H9 (cell line): Measurements from ENCODE around the gene RNF157. TPM values are rescaled to one million over a fixed set of nuclear protein-coding genes. Genes with fewer than 3 reads are reported as not detected.

Experiments
- DNase-seq: peaks from one replicate; pipeline ENCODE4 v3.0.0-alpha.2; 2017
- H2AFZ ChIP-seq: one replicate; pipeline ENCODE4 v1.6.1; 2013; ENCODE audit warnings: mild to moderate bottlenecking, low read length, control low read depth, moderate library complexity
- H2AK5ac ChIP-seq: 2 replicates; pipeline ENCODE4 v1.6.1; 2013; ENCODE audit warnings: low read length, control low read depth, mixed read lengths; ENCODE audit not compliant: insufficient read length
- H2BK120ac ChIP-seq: one replicate; pipeline ENCODE4 v1.6.1; 2013; ENCODE audit warnings: low read depth, mild to moderate bottlenecking, low read length, control low read depth, inconsistent platforms; ENCODE audit not compliant: poor library complexity, severe bottlenecking
- H2BK12ac ChIP-seq: 2 replicates; pipeline ENCODE4 v1.6.1; 2013; ENCODE audit warnings: low read length, control low read depth, mixed read lengths, low read depth; ENCODE audit not compliant: insufficient read length
- H2BK15ac ChIP-seq: 2 replicates; pipeline ENCODE4 v1.6.1; 2013; ENCODE audit warnings: low read depth, low read length, control low read depth
- H2BK20ac ChIP-seq: one replicate; pipeline ENCODE4 v1.6.1; 2013; ENCODE audit warnings: low read depth, mild to moderate bottlenecking, low read length, control low read depth, inconsistent platforms; ENCODE audit not compliant: poor library complexity, severe bottlenecking
- H2BK5ac ChIP-seq: 2 replicates; pipeline ENCODE4 v1.6.1; 2013; ENCODE audit warnings: low read length, control low read depth, mixed read lengths; ENCODE audit not compliant: insufficient read length
- H3K14ac ChIP-seq: 2 replicates; pipeline ENCODE4 v1.6.1; 2013; ENCODE audit warnings: low read length, control low read depth; ENCODE audit not compliant: insufficient read depth
- H3K18ac ChIP-seq: 2 replicates; pipeline ENCODE4 v1.6.1; 2013; ENCODE audit warnings: low read depth, mild to moderate bottlenecking, mixed read lengths, low read length, control low read depth; ENCODE audit not compliant: insufficient read length
- H3K23ac ChIP-seq: 2 replicates; pipeline ENCODE4 v1.6.1; 2013; ENCODE audit warnings: low read length, control low read depth, mixed read lengths, low read depth; ENCODE audit not compliant: insufficient read length
- H3K23me2 ChIP-seq: 2 replicates; pipeline ENCODE4 v1.6.1; 2013; ENCODE audit warnings: low read depth, mild to moderate bottlenecking, mixed read lengths, low read length, control low read depth; ENCODE audit not compliant: insufficient read length, poor library complexity, severe bottlenecking
- H3K27ac ChIP-seq: 2 replicates; pipeline ENCODE4 v1.5.1; 2013; ENCODE audit warnings: low read length, control low read depth, mixed read lengths, low read depth; ENCODE audit not compliant: insufficient read length
- H3K27me3 ChIP-seq: 2 replicates; pipeline ENCODE4 v1.6.1; 2013; ENCODE audit warnings: low read length, control low read depth, inconsistent platforms; ENCODE audit not compliant: insufficient read depth
- H3K4ac ChIP-seq: 2 replicates; pipeline ENCODE4 v1.6.1; 2013; ENCODE audit warnings: low read depth, mild to moderate bottlenecking, control low read depth, inconsistent platforms, low read length, moderate library complexity
- H3K4me1 ChIP-seq: 2 replicates; pipeline ENCODE4 v1.6.1; 2013; ENCODE audit warnings: low read length, control low read depth, inconsistent platforms; ENCODE audit not compliant: insufficient read depth
- H3K4me2 ChIP-seq: 2 replicates; pipeline ENCODE4 v1.6.1; 2013; ENCODE audit warnings: low read length, control low read depth, mixed read lengths; ENCODE audit not compliant: insufficient read length, insufficient read depth
- H3K56ac ChIP-seq: 2 replicates; pipeline ENCODE4 v1.6.1; 2013; ENCODE audit warnings: low read depth, mild to moderate bottlenecking, mixed read lengths, low read length, control low read depth; ENCODE audit not compliant: insufficient read length
- H3K79me1 ChIP-seq: 2 replicates; pipeline ENCODE4 v1.6.1; 2013; ENCODE audit warnings: low read depth, mild to moderate bottlenecking, moderate library complexity, low read length, control low read depth, inconsistent platforms; ENCODE audit not compliant: insufficient read depth, poor library complexity, severe bottlenecking
- H3K79me2 ChIP-seq: 2 replicates; pipeline ENCODE4 v1.6.1; 2013; ENCODE audit warnings: low read length, control low read depth, inconsistent platforms; ENCODE audit not compliant: insufficient read depth
- H3K9ac ChIP-seq: 2 replicates; pipeline ENCODE4 v1.6.1; 2013; ENCODE audit warnings: low read length, control low read depth, mixed read lengths; ENCODE audit not compliant: insufficient read length; ENCODE audit errors: extremely low read depth
- H3K9me3 ChIP-seq: one replicate; pipeline ENCODE4 v1.6.1; 2013; ENCODE audit warnings: low read depth, low read length, inconsistent platforms; ENCODE audit not compliant: control insufficient read depth
- H3T11ph ChIP-seq: one replicate; pipeline ENCODE4 v1.6.1; 2013; ENCODE audit warnings: mild to moderate bottlenecking, low read length, control low read depth, inconsistent platforms
- H4K20me1 ChIP-seq: one replicate; pipeline ENCODE4 v1.6.1; 2013; ENCODE audit not compliant: control insufficient read depth, insufficient read length, insufficient read depth
- H4K5ac ChIP-seq: 2 replicates; pipeline ENCODE4 v1.6.1; 2013; ENCODE audit warnings: low read depth, mild to moderate bottlenecking, mixed read lengths, low read length, control low read depth; ENCODE audit not compliant: insufficient read length
- H4K8ac ChIP-seq: replicated peaks from 2 replicates; pipeline ENCODE4 v1.6.1; 2013; ENCODE audit warnings: low read length, control low read depth, mixed read lengths, low read depth; ENCODE audit not compliant: insufficient read length
- H4K91ac ChIP-seq: 2 replicates; pipeline ENCODE4 v1.6.1; 2013; ENCODE audit warnings: low read depth, mild to moderate bottlenecking, moderate library complexity, mixed read lengths, low read length, control low read depth; ENCODE audit not compliant: insufficient read length
- H3K27ac Mint-ChIP-seq, 3 experiments: 2 replicates in 2 of 3; 3 replicates in 1 of 3; pipeline ENCODE4 v1.8.0; 2020 to 2021; ENCODE audit warnings: mixed read lengths in 3 of 3, mild to moderate bottlenecking in 1 of 3, moderate library complexity in 1 of 3
- H3K27me3 Mint-ChIP-seq: 2 replicates; pipeline ENCODE4 v1.8.0; 2021; ENCODE audit warnings: low read depth, mild to moderate bottlenecking, moderate library complexity, mixed read lengths
- H3K36me3 Mint-ChIP-seq, 3 experiments: 2 replicates in 2 of 3; 3 replicates in 1 of 3; pipeline ENCODE4 v1.8.0; 2020 to 2021; ENCODE audit warnings: low read depth in 3 of 3, mixed read lengths in 3 of 3; ENCODE audit not compliant: insufficient read depth in 1 of 3
- H3K4me1 Mint-ChIP-seq, 2 experiments: 2 replicates each; pipeline ENCODE4 v1.8.0; 2020; ENCODE audit warnings: mixed read lengths in 2 of 2
- H3K4me3 Mint-ChIP-seq, 2 experiments: 2 replicates in 1 of 2; 3 replicates in 1 of 2; pipeline ENCODE4 v1.8.0; 2020 to 2021; ENCODE audit warnings: mild to moderate bottlenecking in 2 of 2, mixed read lengths in 2 of 2, moderate library complexity in 1 of 2
- H3K9me3 Mint-ChIP-seq, 2 experiments: 2 replicates in 1 of 2; 3 replicates in 1 of 2; pipeline ENCODE4 v1.8.0; 2020; ENCODE audit warnings: mild to moderate bottlenecking in 2 of 2, mixed read lengths in 2 of 2, moderate library complexity in 1 of 2
- WGBS: extraction: QIAGEN DNeasy Blood & Tissue Kit; methylation state at CpG from one replicate; pipeline ENCODE4 v1.1.7; 2013; ENCODE audit warnings: missing lambda C conversion rate, low lambda C conversion rate, mixed read lengths; ENCODE audit not compliant: insufficient read length; ENCODE audit errors: extremely low coverage; 5-methylcytosine and 5-hydroxymethylcytosine counted together
- total RNA-seq: library from RNA; stranded (reverse); gene quantifications from 2 replicates; pipeline ENCODE4 v1.2.1, GENCODE V29; 2021
- TF ChIP-seq, protein P1 (sequence below): fragments of 200-600 bp; sonication (generic); conservative IDR thresholded peaks from 3 replicates; pipeline ENCODE4 v1.8.0; 2021; ENCODE audit warnings: antibody characterized with exemption, mild to moderate bottlenecking

Gene RNF157
- total RNA-seq, 1 experiment from 2014 or later: 9.9 TPM

DNA sequence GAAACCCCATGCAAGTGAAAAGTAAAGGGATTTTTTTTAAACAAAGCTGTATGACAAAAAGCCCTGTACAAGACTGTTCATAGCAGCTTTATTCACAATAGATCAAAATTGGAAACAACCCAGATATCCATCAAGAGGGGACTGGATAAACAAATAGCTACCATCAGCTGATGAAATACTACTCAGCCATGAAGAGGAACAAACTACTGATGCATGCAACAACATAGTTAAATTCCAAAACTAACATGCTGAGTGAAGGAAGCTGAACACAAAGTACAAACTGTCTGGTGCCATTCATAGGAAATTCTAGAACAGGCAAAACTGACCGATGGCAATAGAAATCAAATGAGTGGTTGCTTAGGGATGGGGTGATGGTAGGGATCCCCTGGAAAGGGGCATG, 114.4 kb downstream of the RNF157 start:
- Mint-ChIP-seq H3K27ac (no peak overlapping the region; a peak in 1 of 7 replicates), H3K36me3 (no peaks in the 10 kb centered on the region), H3K9me3 (no peaks in the 10 kb centered on the region), H3K4me3 (no peak overlapping the region), H3K27me3 (peaks cover 14% of the 10 kb centered on the region), H3K4me1 (peaks cover 26% of the 10 kb centered on the region in 2 experiments)
- no CpG with 5 or more reads among the region's 1 CpG for WGBS
- Histone ChIP-seq H3K9ac (no peak overlapping the region), H3K14ac (no peak overlapping the region), H4K8ac (no peak overlapping the region), H3K79me2 (no peaks in the 10 kb centered on the region), H3K4ac (no peak overlapping the region), H2BK120ac (no peak overlapping the region), H2AFZ (no peak overlapping the region), H3K27ac (no peak overlapping the region), H2BK20ac (no peak overlapping the region), H3K56ac (no peak overlapping the region), H3K4me2 (no peak overlapping the region), H4K91ac (no peak overlapping the region), H2AK5ac (no peak overlapping the region), H4K5ac (no peak overlapping the region), H3K9me3 (no peaks in the 10 kb centered on the region), H4K20me1 (no peaks in the 10 kb centered on the region), H2BK15ac (no peak overlapping the region), H3K4me1 (no peaks in the 10 kb centered on the region), H2BK5ac (no peak overlapping the region), H2BK12ac (no peak overlapping the region), H3K27me3 (no peaks in the 10 kb centered on the region), H3T11ph (no peak overlapping the region), H3K18ac (no peak overlapping the region), H3K23me2 (no peaks in the 10 kb centered on the region), H3K23ac (no peak overlapping the region), H3K79me1 (no peaks in the 10 kb centered on the region)
- TF ChIP-seq, protein P1, sequence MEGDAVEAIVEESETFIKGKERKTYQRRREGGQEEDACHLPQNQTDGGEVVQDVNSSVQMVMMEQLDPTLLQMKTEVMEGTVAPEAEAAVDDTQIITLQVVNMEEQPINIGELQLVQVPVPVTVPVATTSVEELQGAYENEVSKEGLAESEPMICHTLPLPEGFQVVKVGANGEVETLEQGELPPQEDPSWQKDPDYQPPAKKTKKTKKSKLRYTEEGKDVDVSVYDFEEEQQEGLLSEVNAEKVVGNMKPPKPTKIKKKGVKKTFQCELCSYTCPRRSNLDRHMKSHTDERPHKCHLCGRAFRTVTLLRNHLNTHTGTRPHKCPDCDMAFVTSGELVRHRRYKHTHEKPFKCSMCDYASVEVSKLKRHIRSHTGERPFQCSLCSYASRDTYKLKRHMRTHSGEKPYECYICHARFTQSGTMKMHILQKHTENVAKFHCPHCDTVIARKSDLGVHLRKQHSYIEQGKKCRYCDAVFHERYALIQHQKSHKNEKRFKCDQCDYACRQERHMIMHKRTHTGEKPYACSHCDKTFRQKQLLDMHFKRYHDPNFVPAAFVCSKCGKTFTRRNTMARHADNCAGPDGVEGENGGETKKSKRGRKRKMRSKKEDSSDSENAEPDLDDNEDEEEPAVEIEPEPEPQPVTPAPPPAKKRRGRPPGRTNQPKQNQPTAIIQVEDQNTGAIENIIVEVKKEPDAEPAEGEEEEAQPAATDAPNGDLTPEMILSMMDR: no peak
- DNase-seq: no peak
